ENCODE results near the gene ZNF414.
"Not testable (repeated sequence)": the region's sequence is repeated elsewhere in the genome, so short reads cannot be mapped to it uniquely, and the experiment has no call there.

ZNF414 gene

GRCh38 chr19:8519388-8519787, 5.4 kb upstream of the ZNF414 start:
- Histone ChIP-seq H3K36me3 (ENCODE audit: control insufficient read depth in 1 of 2, insufficient read depth in 2 of 2, low read length in 2 of 2) (no peaks in the 10 kb centered on the region), H3K27me3 (ENCODE audit: control insufficient read depth in 1 of 2, insufficient read depth in 2 of 2, low read length in 2 of 2) (no peaks in the 10 kb centered on the region), H3K9me3 (ENCODE audit: control insufficient read depth in 1 of 2, low read length in 2 of 2) (no peaks in the 10 kb centered on the region), H3K4me1 (ENCODE audit: control insufficient read depth in 1 of 2, insufficient read depth in 2 of 2, low read length in 2 of 2) (peaks cover 0 to 17% of the 10 kb centered on the region in 2 donors), H3K4me3 (ENCODE audit: low read depth in 1 of 2, low read length in 2 of 2) (no peak overlapping the region), H3K9ac (ENCODE audit: low read depth in 1 of 2, low read length in 2 of 2) (no peak overlapping the region), H3K27ac (ENCODE audit: low read depth, low read length) (no peak overlapping the region)

- Histone ChIP-seq H3K36me3 (ENCODE audit: control insufficient read depth in 1 of 2, insufficient read depth in 2 of 2, low read length in 2 of 2) (no peaks in the 10 kb centered on the region), H3K4me3 (ENCODE audit: low read depth in 1 of 2, low read length in 2 of 2) (no peak overlapping the region), H3K9ac (ENCODE audit: low read depth in 1 of 2, low read length in 2 of 2) (no peak overlapping the region), H3K27ac (ENCODE audit: low read depth, low read length) (no peak overlapping the region), H3K9me3 (ENCODE audit: control insufficient read depth in 1 of 2, low read length in 2 of 2) (no peaks in the 10 kb centered on the region), H3K27me3 (ENCODE audit: control insufficient read depth in 1 of 2, insufficient read depth in 2 of 2, low read length in 2 of 2) (no peaks in the 10 kb centered on the region), H3K4me1 (ENCODE audit: control insufficient read depth in 1 of 2, insufficient read depth in 2 of 2, low read length in 2 of 2) (peaks cover 1 to 18% of the 10 kb centered on the region in 2 donors)
Measured at GRCh38 chr19:8518536-8518935, 4.6 kb upstream of the ZNF414 start.

DNA sequence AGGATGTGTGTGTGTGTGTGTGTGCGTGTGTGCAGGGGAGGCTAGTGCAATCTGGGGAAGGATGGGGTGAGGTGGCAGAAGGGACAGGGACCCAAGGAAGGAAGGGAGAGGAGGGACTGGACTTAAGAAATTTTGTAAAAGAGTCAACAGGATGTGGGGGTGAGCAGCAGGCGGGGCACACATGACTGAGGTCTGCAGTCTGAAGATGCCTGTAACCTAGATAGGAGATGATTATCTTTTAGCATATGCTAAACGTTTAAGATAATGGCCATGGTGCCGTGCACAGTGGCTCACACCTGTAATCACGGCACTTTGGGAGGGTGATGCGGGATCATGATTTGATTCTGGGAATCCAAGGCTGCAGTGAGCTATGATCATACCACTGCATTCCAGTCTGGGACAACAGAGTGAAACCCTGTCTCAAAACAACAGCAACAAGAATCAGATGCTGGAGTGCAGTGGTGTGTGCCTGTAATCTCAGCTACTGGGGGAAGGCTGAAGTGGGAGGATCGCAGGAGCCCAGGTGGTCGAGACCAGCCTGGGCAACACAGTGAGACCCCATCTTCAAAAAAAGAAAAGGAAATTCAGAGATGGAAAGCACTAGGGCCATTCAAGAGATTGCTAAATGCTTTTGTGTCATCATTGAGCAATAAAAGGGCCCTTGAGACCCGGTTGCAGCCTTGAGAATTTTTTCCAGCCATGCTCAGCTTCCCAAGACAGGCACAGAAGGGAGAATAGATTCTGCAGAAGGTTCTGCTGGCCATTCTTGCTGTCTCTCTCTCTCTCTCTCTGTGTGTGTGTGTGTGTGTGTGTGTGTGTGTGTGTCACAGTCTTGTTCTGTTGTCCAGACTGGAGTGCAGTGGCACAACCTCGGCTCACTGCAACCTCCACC, 3.8 kb upstream of the ZNF414 start:
- H3K9me3 ChIP-seq (ENCODE audit: control insufficient read depth in 1 of 2, low read length in 2 of 2), result no peaks in the 10 kb centered on the region
- H3K36me3 ChIP-seq (ENCODE audit: control insufficient read depth in 1 of 2, insufficient read depth in 2 of 2, low read length in 2 of 2), result no peaks in the 10 kb centered on the region
- H3K27me3 ChIP-seq (ENCODE audit: control insufficient read depth in 1 of 2, insufficient read depth in 2 of 2, low read length in 2 of 2), result no peaks in the 10 kb centered on the region
- H3K9ac ChIP-seq (ENCODE audit: low read depth in 1 of 2, low read length in 2 of 2), result no peak overlapping the region
- peaks cover 9 to 25% of the 10 kb centered on the region in 2 donors for H3K4me1 ChIP-seq (ENCODE audit: control insufficient read depth in 1 of 2, insufficient read depth in 2 of 2, low read length in 2 of 2)
- no peak overlapping the region for H3K27ac ChIP-seq (ENCODE audit: low read depth, low read length)
- H3K4me3 ChIP-seq (ENCODE audit: low read depth in 1 of 2, low read length in 2 of 2), result no peak overlapping the region

DNA sequence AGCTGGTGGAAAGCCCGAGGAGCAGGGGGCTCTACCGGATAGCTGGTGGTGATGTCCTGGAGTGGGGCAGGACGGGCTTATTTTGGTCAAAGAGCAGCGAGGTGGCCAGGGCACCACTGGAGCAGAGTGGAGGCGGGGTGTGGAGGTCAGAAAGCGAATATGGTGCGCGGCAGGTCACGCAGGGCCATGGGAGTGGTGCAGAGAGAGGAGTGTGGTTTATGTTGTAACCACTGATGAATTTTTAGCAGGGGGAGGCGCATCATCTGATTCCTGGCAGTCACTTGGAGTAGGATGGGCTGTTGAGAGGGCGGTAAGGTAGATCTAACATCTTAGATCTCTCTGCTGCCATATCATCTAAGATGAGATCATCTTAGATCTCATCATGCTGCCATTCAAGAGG, 1.4 kb upstream of the ZNF414 start:
- Histone ChIP-seq H3K27me3 (ENCODE audit: control insufficient read depth in 1 of 2, insufficient read depth in 2 of 2, low read length in 2 of 2) (no peaks in the 10 kb centered on the region), H3K9ac (ENCODE audit: low read depth in 1 of 2, low read length in 2 of 2) (no peak overlapping the region), H3K4me3 (ENCODE audit: low read depth in 1 of 2, low read length in 2 of 2) (peak overlapping the region in 1 of 2 donors; percentile 5), H3K36me3 (ENCODE audit: control insufficient read depth in 1 of 2, insufficient read depth in 2 of 2, low read length in 2 of 2) (no peaks in the 10 kb centered on the region), H3K4me1 (ENCODE audit: control insufficient read depth in 1 of 2, insufficient read depth in 2 of 2, low read length in 2 of 2) (peaks cover 16 to 32% of the 10 kb centered on the region in 2 donors), H3K9me3 (ENCODE audit: control insufficient read depth in 1 of 2, low read length in 2 of 2) (no peaks in the 10 kb centered on the region), H3K27ac (ENCODE audit: low read depth, low read length) (no peak overlapping the region)

DNA sequence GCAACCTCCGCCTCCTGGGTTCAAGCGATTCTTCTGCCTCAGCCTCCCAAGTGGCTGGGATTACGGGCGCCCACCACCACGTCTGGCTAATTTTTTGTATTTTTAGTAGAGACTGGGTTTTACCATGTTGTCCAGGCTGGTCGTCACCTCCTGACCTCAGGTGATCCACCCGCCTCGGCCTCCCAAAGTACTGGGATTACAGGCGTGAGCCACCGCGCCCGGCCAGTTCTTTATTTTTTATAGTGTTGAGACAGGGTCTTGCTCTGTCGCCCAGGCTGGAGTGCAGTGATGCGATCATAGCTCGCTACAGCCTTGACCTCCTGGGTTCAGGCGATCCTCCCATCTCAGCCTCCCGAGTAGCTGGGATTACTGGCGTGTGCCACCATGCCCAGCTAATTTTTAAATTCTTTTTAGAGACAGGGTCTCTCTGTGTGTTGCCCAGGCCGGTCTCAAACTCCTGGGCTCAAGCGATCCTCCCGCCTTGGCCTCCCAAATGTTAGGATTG, 590 bp upstream of the ZNF414 start:
- Histone ChIP-seq H3K4me3 (ENCODE audit: low read depth in 1 of 2, low read length in 2 of 2) (peak overlapping the region; percentile 73 to 82), H3K9ac (ENCODE audit: low read depth in 1 of 2, low read length in 2 of 2) (peak overlapping the region; percentile 33 to 80), H3K4me1 (ENCODE audit: control insufficient read depth in 1 of 2, insufficient read depth in 2 of 2, low read length in 2 of 2) (peaks cover 16 to 32% of the 10 kb centered on the region in 2 donors)
- H3K27ac ChIP-seq (ENCODE audit: low read depth, low read length); H3K36me3 ChIP-seq (ENCODE audit: control insufficient read depth in 1 of 2, insufficient read depth in 2 of 2, low read length in 2 of 2); H3K27me3 ChIP-seq (ENCODE audit: control insufficient read depth in 1 of 2, insufficient read depth in 2 of 2, low read length in 2 of 2); H3K9me3 ChIP-seq (ENCODE audit: control insufficient read depth in 1 of 2, low read length in 2 of 2): not testable (repeated sequence)

- peaks cover 16 to 32% of the 10 kb centered on the region in 2 donors for H3K4me1 ChIP-seq (ENCODE audit: control insufficient read depth in 1 of 2, insufficient read depth in 2 of 2, low read length in 2 of 2)
- no peaks in the 10 kb centered on the region for H3K9me3 ChIP-seq (ENCODE audit: control insufficient read depth in 1 of 2, low read length in 2 of 2)
- peak overlapping the region; percentile 75 to 80 for H3K9ac ChIP-seq (ENCODE audit: low read depth in 1 of 2, low read length in 2 of 2)
- H3K4me3 ChIP-seq (ENCODE audit: low read depth in 1 of 2, low read length in 2 of 2), result peak overlapping the region; percentile 73 to 82
- H3K27ac ChIP-seq (ENCODE audit: low read depth, low read length), result peak overlapping the region; percentile 97
- H3K27me3 ChIP-seq (ENCODE audit: control insufficient read depth in 1 of 2, insufficient read depth in 2 of 2, low read length in 2 of 2), result no peaks in the 10 kb centered on the region
- no peaks in the 10 kb centered on the region for H3K36me3 ChIP-seq (ENCODE audit: control insufficient read depth in 1 of 2, insufficient read depth in 2 of 2, low read length in 2 of 2)
Measured at GRCh38 chr19:8513036-8513686, 806 bp downstream of the ZNF414 start.

GRCh38 chr19:8512115-8512967, 1.6 kb downstream of the ZNF414 start:
- no peaks in the 10 kb centered on the region for H3K9me3 ChIP-seq (ENCODE audit: control insufficient read depth in 1 of 2, low read length in 2 of 2)
- H3K27me3 ChIP-seq (ENCODE audit: control insufficient read depth in 1 of 2, insufficient read depth in 2 of 2, low read length in 2 of 2), result no peaks in the 10 kb centered on the region
- H3K9ac ChIP-seq (ENCODE audit: low read depth in 1 of 2, low read length in 2 of 2), result peak overlapping the region; percentile 27 to 80
- no peaks in the 10 kb centered on the region for H3K36me3 ChIP-seq (ENCODE audit: control insufficient read depth in 1 of 2, insufficient read depth in 2 of 2, low read length in 2 of 2)
- H3K27ac ChIP-seq (ENCODE audit: low read depth, low read length), result no peak overlapping the region
- peak overlapping the region; percentile 46 to 73 for H3K4me3 ChIP-seq (ENCODE audit: low read depth in 1 of 2, low read length in 2 of 2)
- peaks cover 16 to 26% of the 10 kb centered on the region in 2 donors for H3K4me1 ChIP-seq (ENCODE audit: control insufficient read depth in 1 of 2, insufficient read depth in 2 of 2, low read length in 2 of 2)

DNA sequence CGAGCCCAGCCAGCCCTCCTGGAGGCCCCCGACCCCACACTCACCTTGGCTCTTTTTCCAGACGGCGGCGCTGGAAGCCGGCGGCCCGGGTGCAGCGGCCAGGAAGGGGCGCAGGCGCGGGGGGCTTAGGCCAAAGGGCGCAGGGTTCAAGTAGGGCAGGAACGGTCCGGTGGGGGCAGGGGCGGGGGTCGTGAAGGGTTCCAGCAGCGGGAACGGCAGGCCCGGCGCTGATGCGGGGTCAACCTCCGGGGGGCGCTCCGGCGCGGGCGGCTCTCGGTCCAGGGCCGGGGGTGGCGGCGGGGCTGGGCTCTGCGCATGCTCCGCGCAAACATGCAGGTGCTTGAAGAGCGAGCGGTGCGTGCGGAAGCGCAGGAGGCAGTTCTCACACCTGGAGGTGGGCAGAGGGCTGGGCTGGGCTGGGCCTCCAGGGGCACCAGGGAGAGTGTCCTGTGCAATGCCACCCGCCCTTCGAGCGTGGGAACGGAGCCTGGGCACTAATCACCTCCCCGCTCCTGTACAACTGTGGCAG, 2.3 kb downstream of the ZNF414 start:
- H3K27me3 ChIP-seq (ENCODE audit: control insufficient read depth in 1 of 2, insufficient read depth in 2 of 2, low read length in 2 of 2), result no peaks in the 10 kb centered on the region
- peaks cover 16 to 25% of the 10 kb centered on the region in 2 donors for H3K4me1 ChIP-seq (ENCODE audit: control insufficient read depth in 1 of 2, insufficient read depth in 2 of 2, low read length in 2 of 2)
- H3K9me3 ChIP-seq (ENCODE audit: control insufficient read depth in 1 of 2, low read length in 2 of 2), result no peaks in the 10 kb centered on the region
- H3K36me3 ChIP-seq (ENCODE audit: control insufficient read depth in 1 of 2, insufficient read depth in 2 of 2, low read length in 2 of 2), result no peaks in the 10 kb centered on the region
- H3K27ac ChIP-seq (ENCODE audit: low read depth, low read length), result no peak overlapping the region
- H3K4me3 ChIP-seq (ENCODE audit: low read depth in 1 of 2, low read length in 2 of 2), result no peak overlapping the region
- H3K9ac ChIP-seq (ENCODE audit: low read depth in 1 of 2, low read length in 2 of 2), result no peak overlapping the region

DNA sequence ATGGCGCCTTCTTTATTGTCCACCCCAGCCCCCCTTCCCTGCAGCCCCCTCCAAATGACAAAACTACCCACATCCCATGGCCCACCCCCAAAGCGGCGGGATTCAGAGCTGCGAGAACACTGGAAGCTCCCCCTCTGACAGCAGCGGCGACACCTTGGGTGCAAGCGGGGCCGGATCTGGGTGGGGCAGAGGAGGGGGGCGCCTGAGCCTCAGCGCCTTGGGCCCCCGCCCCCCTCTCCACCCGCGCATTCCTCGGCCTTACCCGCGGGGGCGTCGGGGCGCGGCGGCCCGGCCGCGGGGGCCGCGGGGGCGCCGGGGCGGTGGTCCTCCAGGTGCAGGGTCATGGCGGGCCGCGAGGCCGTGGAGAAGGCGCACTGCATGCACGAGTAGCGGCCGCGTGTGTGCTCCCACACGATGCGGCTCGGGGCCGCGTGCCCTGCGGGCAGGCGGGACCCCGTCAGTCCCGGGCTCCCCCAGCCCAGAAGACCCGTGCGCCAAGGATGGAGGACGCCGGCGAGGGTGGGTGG, 3.3 kb downstream of the ZNF414 start:
- Histone ChIP-seq H3K4me3 (ENCODE audit: low read depth in 1 of 2, low read length in 2 of 2) (no peak overlapping the region), H3K27me3 (ENCODE audit: control insufficient read depth in 1 of 2, insufficient read depth in 2 of 2, low read length in 2 of 2) (no peaks in the 10 kb centered on the region), H3K4me1 (ENCODE audit: control insufficient read depth in 1 of 2, insufficient read depth in 2 of 2, low read length in 2 of 2) (peaks cover 20 to 33% of the 10 kb centered on the region in 2 donors)

More for the DNA sequence above, 3.3 kb downstream of the ZNF414 start:
- H3K27ac ChIP-seq (ENCODE audit: low read depth, low read length), result no peak overlapping the region
- H3K36me3 ChIP-seq (ENCODE audit: control insufficient read depth in 1 of 2, insufficient read depth in 2 of 2, low read length in 2 of 2), result no peaks in the 10 kb centered on the region
- no peak overlapping the region for H3K9ac ChIP-seq (ENCODE audit: low read depth in 1 of 2, low read length in 2 of 2)
- H3K9me3 ChIP-seq (ENCODE audit: control insufficient read depth in 1 of 2, low read length in 2 of 2), result no peaks in the 10 kb centered on the region
